GM21515 (cell line): ENCODE results near the gene ANXA1.
A peak's percentile ranks its signal among the peaks of the same experiment; 100 is the strongest.

Experiments
- ATAC-seq: cut with Tn5 transposase; IDR thresholded peaks from one replicate; pipeline ENCODE4 v1.9.1; 2021; ENCODE audit not compliant: unreplicated experiment

ANXA1 gene

GRCh38 chr9:73151653-73152542 is at the start of gene ANXA1:
TSS of gene ANXA1 (plus strand) at chr9:73151865. CDS start at chr9:73158536, 6,671 bp downstream.
- ATAC-seq = no peak

- ATAC-seq = no peak
These were observed 47.3 kb upstream of the ANXA1 start for GRCh38 chr9:73104342-73104741.

- no peak for ATAC-seq
These were observed 46.7 kb upstream of the ANXA1 start for GRCh38 chr9:73104921-73105320.

- peak; percentile 95 for ATAC-seq
These were observed 44.1 kb upstream of the ANXA1 start for GRCh38 chr9:73107489-73108069.

GRCh38 chr9:73114058-73114457 is 37.6 kb upstream of the ANXA1 start:
- no peak for ATAC-seq

- no peak for ATAC-seq
These were observed 36.7 kb upstream of the ANXA1 start for GRCh38 chr9:73114958-73115357.

GRCh38 chr9:73116031-73116430 is 35.6 kb upstream of the ANXA1 start:
- ATAC-seq = no peak

GRCh38 chr9:73116880-73117279 is 34.8 kb upstream of the ANXA1 start:
- no peak for ATAC-seq

- ATAC-seq = no peak
These were observed 33.4 kb upstream of the ANXA1 start for GRCh38 chr9:73118286-73118685.

- no peak for ATAC-seq
These were observed 32.6 kb upstream of the ANXA1 start for GRCh38 chr9:73118898-73119554.

GRCh38 chr9:73121375-73121935 is 30.2 kb upstream of the ANXA1 start:
- ATAC-seq = no peak

- no peak for ATAC-seq
These were observed 26.0 kb upstream of the ANXA1 start for GRCh38 chr9:73125651-73126050.

- no peak for ATAC-seq
These were observed 21.6 kb upstream of the ANXA1 start for GRCh38 chr9:73129941-73130685.

GRCh38 chr9:73131461-73131860 is 20.2 kb upstream of the ANXA1 start:
- no peak for ATAC-seq

- ATAC-seq = peak; percentile 96
These were observed 19.5 kb upstream of the ANXA1 start for GRCh38 chr9:73132034-73132776.

GRCh38 chr9:73133022-73133651 is 18.5 kb upstream of the ANXA1 start:
- ATAC-seq = no peak

GRCh38 chr9:73133921-73134407 is 17.7 kb upstream of the ANXA1 start:
- peak; percentile 46 for ATAC-seq

GRCh38 chr9:73135394-73135793 is 16.3 kb upstream of the ANXA1 start:
- no peak for ATAC-seq

GRCh38 chr9:73137286-73137899 is 14.3 kb upstream of the ANXA1 start:
- ATAC-seq = no peak
